Measurements from ENCODE around the gene ZNF574. TPM values are rescaled to one million over a fixed set of nuclear protein-coding genes. Genes with fewer than 3 reads are reported as not detected.

ZNF574 gene
- total and polyA plus RNA-seq, 2 experiments from 2014 or later: 19.4 to 61.2 TPM

- TF ChIP-seq ZNF462 (CRISPR knock-in tag; IDR thresholded peaks at IDR 0.05) (no peak), ETS1 (IDR thresholded peaks at IDR 0.05) (no peak), EZH2phosphoT487 (IDR thresholded peaks at IDR 0.05; ENCODE audit: unreplicated experiment) (no peak), CTCF (conservative IDR thresholded peaks at IDR 0.05; ENCODE audit: low read depth in 2 of 2) (no peak), ZNF331 (CRISPR knock-in tag; IDR thresholded peaks at IDR 0.05; ENCODE audit: low read depth) (no peak), POLR2AphosphoS5 (IDR thresholded peaks at IDR 0.05; ENCODE audit: low read depth) (no peak), JUNB (IDR thresholded peaks at IDR 0.05; ENCODE audit: unreplicated experiment) (no peak), CREB1 (CRISPR knock-in tag; IDR thresholded peaks at IDR 0.05; ENCODE audit: low read depth) (no peak), REST (IDR thresholded peaks at IDR 0.05; ENCODE audit: unreplicated experiment) (no peak)
Observed at GRCh38 chr19:42109896-42110295, 33.9 kb downstream of the ZNF574 start (continued).
